Activated naive CD4-positive, alpha-beta T cell treated with Interleukin-2 at 50 U/mL for 16 hours (primary cell): ENCODE data around the gene FGR.
A peak's percentile ranks its signal among the peaks of the same experiment; 100 is the strongest.

Experiments used
- DNase-seq: peaks from one replicate; pipeline ENCODE4 v3.0.0-alpha.2; 2020

FGR gene

DNA sequence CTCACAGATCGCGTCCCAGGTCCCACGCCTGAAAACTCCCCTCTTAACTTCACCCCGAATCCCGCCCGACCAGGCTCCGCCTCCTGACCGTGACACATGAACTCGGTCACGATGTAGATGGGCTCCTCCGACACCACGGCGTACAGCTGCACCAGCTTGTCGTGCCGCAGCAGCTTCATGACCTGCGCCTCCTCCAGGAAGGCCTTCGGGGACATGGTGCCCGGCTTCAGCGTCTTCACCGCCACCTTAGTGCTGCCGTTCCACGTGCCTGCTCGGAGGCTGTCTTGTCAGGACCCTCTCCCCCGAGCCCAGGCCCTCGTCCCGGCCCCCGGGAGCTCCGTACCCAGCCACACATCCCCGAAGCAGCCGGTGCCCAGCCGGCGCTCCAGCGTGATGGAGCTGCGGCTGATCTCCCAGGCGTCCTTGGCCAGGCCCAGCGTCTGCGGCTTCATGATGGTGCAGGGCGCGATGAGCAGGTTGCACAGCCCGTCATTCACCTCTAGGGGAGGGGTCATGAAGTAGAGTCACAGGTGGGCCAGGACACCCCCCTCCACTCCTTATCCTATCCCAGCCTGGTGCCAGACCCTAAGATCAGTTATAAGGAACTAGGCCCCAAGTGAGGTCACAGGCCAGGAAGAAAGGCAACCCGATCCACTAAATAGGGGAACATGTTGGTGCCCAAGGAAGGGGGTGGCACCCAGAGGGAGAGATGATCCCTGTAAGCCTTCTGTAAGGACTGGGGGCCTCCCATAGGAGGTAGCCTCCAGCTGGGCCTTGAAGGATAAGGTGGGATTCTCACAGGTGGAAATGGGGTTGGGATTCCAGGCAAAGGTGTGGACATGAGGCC, 19.4 kb downstream of the FGR start:
- no peak for DNase-seq

DNA sequence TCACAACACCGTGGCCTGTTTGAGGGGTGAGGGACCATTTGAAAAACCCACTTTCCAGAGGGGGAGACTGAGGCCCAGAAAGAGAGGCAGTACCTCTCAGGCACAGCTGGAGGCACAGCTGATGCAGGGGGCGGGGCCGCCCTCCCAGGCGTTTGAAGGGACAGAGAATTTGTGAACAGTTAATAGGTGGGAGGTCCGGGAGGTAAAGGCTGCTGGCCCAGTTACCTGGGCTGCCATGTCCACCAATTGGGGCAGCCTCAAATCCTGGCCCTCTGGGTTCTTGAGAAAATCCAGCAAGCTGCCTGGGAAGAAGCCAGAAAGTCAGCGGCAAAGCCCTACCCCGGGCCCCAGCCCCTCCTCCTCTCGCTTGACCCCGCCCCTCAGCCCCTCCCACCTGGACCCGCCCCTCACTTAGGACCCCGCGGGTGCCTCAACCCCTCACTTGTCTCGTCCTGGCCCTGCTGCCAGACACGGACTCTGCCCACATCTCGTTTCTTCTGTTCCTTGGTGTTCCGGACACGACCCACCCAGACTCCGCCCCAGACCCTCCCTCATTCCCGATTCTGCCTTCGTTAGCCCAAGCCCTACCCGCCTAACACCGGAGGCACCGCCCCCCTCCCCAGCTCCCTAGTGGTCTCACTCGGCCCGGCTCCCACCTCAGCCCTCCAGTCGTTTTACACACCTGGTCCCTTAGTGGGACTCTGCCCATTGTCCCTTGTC, 20.2 kb downstream of the FGR start:
- no peak for DNase-seq

- DNase-seq, result no peak
Observed at GRCh38 chr1:27614043-27614624, 20.9 kb downstream of the FGR start.

GRCh38 chr1:27612718-27613117, 22.3 kb downstream of the FGR start:
- no peak for DNase-seq

DNA sequence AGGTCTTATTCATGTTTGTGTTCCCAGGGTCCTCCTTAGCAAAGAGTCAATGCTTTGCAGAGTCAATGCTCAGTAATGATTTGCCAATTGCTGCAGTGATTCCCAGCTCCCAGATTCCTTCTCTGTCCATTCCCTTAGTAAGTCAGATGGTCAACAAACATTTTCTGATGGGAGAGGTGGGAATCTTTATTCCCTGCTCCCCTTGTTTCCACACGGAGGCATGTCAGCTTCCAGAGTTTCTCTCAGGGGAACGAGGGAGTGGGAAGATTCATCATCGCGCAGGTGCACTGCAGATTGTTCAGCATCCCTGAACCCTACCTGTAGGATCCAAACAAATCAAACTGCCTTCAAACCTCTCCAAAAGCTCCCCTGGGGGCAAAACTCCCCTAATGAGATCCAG, 23.5 kb downstream of the FGR start:
- DNase-seq, result no peak

DNA sequence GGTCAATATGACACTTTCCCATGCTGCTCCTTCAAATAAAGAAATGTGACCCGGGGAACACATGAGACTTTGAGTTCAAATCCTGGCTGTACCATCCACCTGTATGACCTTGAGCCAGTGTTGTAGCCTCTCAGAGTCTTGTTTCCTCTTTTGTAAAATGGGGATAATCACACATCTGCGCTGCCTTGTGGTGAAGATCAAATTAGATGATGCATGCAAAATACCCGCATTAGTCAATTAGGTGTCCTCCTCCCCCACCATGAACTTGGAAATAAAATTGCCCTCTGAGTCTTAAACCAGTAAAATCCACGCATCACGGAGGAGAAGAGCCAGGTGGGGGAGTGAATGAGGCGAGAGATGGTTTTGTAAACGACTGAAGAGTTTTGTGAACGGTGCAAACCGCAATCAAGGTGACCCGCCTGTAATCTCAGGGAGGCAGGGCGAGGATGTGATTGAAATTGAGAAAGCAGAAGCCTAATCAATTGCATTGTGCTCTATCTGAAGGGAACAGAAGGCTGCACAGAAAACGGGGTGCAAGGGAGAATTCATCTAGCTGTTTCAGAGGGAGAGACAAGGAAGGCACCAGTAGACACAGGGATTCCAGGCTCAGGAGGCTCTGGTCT, 25.3 kb downstream of the FGR start:
- no peak for DNase-seq

DNA sequence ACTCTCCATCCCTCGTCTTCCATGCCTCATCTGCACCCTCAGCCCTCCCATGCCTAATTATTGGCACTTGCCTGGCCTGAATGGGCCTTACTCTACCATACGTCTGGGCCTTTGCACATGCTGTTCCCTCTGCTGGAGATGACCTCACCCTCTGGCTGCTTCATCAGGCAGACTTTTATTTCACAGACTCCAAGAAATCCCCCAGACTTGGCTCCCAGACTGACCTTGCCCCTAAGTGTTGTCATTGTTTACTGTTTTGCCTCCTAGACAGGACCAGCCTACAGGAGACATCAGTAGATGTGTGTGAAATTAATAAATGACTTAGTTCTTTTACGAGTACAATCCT, 25.8 kb downstream of the FGR start:
- DNase-seq, result no peak

GRCh38 chr1:27607239-27607804, 27.7 kb downstream of the FGR start:
- no peak for DNase-seq

DNA sequence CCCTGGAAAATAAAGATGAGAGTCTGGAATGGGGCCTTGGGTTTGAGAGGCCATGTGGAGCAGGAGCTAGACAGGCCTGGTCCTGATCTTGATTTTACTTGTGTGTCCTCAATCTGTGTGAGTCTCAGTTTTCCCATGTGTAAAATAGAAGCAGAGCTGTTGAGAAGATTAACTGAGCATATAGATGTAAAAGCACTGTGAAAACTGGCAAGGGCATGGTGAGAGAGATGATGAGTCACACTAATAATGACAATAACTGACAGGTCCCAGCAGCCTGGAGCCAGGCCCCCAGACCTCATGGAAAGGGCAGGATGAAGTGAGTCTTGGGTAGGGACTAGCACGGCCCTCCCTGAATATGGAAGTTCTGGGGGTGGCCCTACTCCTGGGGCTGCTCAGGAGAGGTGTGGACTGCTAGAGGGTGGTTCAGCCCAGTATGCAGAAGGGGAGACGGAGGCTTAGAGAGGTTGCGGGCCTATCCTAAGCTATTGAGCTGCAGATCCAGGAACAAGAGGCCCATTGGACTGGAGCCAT, 28.2 kb downstream of the FGR start:
- no peak for DNase-seq

DNA sequence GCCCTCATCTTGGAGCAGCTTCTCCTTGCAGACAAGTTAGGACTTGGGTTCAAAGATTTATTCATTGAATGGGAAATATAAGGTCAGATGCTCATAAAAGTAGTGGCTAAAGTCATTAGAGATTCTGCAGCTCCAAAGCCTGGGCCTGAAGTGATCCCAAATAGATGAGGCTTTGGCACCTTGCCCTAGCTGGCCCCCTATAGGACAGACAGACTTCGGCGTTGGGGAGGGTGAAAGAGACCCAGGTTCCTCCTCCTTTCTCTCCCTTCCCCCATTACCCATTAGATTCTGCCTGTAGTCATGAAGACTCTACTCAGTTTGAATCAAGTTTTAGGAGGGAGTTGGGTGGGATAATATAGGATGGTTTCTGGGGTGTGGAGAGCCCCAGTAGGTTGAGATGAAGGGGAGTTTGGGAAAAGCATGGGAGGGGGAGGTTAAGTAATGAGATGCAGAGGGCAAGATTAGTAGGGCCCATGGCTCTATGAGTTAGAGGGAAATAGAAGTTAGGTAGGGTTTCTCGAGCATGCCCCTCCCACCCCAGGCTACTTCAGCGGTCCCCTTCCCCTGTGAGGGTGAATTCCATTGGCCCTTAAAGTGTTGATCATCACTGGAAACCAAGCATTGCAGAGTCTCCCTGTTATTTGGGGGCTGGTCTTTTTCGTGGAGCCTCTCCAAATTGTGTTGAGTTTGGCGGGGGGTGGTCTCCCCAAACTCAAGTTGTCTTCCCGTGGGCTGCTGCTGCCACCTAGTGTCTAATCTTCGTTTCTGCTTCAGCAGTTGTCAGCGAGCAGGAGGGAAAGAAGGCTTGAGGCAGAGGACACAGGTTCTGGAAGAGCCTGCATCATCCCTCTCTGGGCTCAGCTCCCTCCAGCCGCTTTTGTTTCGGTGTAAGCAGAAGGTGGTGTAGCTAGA, 28.9 kb downstream of the FGR start:
- DNase-seq, result peak; percentile 63

- no peak for DNase-seq
Observed at GRCh38 chr1:27605300-27605766, 29.7 kb downstream of the FGR start.

- DNase-seq, result no peak
Observed at GRCh38 chr1:27604579-27605299, 30.2 kb downstream of the FGR start.

- peak; percentile 90 for DNase-seq
Observed at GRCh38 chr1:27603681-27604578, 31.1 kb downstream of the FGR start, which contains the start of gene AHDC1. Gene AHDC1 (minus strand): TSS chr1:27604144. CDS start chr1:27552115, 52,029 bp downstream.

DNA sequence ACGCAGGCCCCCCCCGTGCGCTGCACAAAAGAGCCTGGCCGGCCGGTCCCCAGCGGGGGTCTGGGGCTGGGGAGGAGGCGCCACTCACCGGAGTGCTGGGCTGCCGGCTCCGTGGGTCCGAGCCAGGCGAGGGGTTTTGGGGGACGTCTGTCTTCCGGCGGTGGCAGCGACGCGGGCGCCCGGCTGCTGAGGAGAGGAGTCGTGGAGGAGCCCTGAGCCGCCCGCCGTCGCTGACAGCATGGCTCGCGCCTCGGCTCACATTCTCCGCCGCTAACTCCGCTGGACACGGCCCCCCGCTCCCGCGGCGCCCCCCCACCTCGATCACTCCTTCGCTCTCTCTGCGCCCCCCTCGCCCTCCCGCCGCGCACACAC, 31.7 kb downstream of the FGR start:
- no peak for DNase-seq

DNA sequence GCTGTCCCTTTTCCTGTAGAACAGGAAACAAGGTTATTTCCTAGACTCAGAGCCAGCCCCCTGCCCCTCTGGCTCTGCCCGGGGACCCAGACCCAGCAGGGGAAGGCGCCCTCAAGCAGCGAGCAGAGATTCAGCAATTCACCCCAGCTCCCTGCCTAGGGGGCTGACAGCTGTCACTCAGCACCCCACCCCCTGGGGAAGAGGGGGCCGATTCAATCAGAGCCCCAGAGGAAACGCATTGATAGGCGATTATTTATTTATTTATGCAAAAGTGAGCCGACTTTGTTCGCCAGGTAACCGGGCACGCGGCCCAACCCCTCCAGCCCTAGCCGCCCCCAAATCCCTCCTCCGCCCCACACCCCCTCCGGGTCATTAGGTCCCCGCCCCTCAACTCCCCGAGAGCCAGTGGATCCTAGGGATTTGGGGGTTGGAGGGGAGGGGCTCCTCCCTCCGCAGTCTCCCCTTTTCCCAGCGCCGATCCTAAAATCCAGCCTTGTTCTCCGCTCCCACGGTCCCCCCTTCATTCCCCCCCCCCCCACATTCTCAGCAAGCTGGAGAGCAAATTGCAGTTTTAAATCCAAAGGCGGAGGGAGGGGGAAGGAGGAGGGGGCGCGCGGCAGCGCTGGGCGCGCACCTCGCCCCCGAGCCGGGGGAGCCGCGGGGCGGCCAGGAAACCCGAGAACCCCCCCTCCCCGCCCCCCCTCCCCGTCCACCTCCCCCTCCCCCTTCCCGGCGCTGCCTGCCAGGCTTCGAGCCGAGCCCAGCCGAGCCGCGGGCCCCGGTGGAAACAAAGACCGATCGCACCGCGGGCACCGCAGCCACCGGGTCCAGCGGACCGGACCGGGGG, 32.3 kb downstream of the FGR start:
- DNase-seq, result peak; percentile 33

DNA sequence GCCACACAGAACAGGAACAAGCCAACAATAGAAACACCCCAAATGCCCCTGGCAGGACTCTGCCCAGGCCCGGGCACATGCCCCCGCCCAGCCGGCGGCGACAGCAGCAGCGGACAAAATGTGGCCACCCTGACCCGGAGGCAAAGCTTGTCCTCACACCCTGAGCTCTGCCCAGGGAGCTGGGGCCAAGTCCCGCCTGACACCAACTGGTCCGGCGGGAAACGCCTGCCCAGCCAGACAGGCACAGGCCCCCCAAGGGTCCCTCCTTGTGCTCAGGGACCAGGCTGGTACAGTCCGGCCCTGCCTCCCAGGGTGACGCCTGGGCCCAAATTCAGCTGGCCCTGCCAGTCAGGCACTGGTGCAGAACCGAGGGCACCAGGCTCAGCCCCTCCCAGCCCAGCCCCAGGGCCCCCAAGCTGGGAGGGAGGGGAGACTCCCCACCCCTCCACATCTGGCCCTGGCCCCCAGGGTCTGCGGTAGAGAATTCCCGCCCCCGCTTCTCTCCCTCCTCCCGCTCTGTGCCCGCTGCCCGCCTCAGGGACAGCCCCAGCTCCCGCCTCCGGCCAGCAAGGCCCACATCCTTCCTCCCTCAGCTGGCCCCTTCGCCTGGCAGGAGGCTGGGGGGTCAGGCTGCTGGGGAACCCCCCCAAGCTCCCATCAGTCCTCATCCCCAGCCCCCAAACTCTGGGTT, 33.1 kb downstream of the FGR start:
- no peak for DNase-seq

GRCh38 chr1:27601321-27601770, 33.6 kb downstream of the FGR start:
- DNase-seq, result no peak

- DNase-seq, result no peak
Observed at GRCh38 chr1:27600498-27601175, 34.3 kb downstream of the FGR start.
